MM.1S (cell line): ENCODE measurements around the gene ATP8B3.

Source experiments
- CTCF ChIP-seq: fragments of 300-600 bp; sonication (generic); IDR thresholded peaks from 2 replicates; pipeline ENCODE4 v1.5.1; 2016; ENCODE audit warnings: antibody characterized with exemption, low read length, mixed read lengths
- EZH2 ChIP-seq: fragments of 300-600 bp; sonication (generic); optimal IDR thresholded peaks from 2 replicates; pipeline ENCODE3; 2017; ENCODE audit warnings: low read depth, mild to moderate bottlenecking, antibody characterized with exemption, low read length, mixed read lengths
- EZH2phosphoT487 ChIP-seq: fragments of 300-600 bp; sonication (generic); IDR thresholded peaks from 2 replicates; pipeline ENCODE4 v1.6.1; 2018; ENCODE audit warnings: antibody characterized with exemption, low read length

DNA sequence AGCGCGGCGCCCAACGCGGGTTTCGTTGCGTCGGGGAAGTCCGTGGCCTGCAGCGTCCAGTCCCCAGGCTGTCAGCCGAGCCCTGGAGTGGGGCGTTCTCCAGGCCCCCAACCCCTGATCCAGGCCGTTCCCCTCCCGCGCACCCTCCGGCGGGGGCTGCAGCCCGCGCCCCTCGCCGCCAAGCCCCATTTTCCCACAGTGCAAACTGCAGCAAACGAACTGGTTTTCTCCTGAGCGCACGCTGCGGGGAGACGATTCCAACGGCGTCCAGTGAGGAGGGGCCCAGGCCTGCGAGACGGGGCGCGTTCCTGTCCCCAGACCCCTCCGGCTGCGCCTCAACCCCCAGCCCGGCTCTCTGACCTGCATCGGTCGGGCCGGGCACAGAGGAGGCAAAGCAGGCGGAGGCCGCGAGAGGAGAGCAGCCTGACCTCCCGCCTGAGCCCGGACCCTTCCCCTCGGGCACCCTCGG, 63.2 kb downstream of the ATP8B3 start:
- TF ChIP-seq CTCF (no peak), EZH2 (no peak), EZH2phosphoT487 (no peak)
